Natural killer cell (primary cell): ENCODE data around the gene CEBPG. TPM values are rescaled to one million over a fixed set of nuclear protein-coding genes. Genes with fewer than 3 reads are reported as not detected.

ENCODE experiments used
- ATAC-seq, 3 donors: fragments of 150-1000 bp in 2 of 3; fragments of 200-7000 bp in 1 of 3; cut with Tn5 transposase; 1 replicate in 1 of 3; 2 replicates in 2 of 3; pipeline ENCODE4 v1.10.0; 2021; ENCODE audit warnings: mild to moderate bottlenecking in 2 of 3, moderate library complexity in 2 of 3
- DNase-seq, 2 donors: peaks; one replicate each; pipeline versions ENCODE4 v3.0.0 to v3.0.0-alpha.2; 2013 to 2021; ENCODE audit warnings: mixed read lengths in 1 of 2
- H3K27ac ChIP-seq: one replicate; pipeline ENCODE4 v1.5.1; 2013; ENCODE audit warnings: mild to moderate bottlenecking, low read length
- H3K27me3 ChIP-seq: one replicate; pipeline ENCODE4 v1.6.1; 2013; ENCODE audit warnings: low read length; ENCODE audit not compliant: control insufficient read depth, insufficient read depth
- H3K36me3 ChIP-seq: one replicate; pipeline ENCODE4 v1.6.1; 2013; ENCODE audit warnings: low read length; ENCODE audit not compliant: control insufficient read depth, insufficient read depth
- H3K4me1 ChIP-seq: one replicate; pipeline ENCODE4 v1.6.1; 2013; ENCODE audit warnings: low read length; ENCODE audit not compliant: control insufficient read depth, insufficient read depth
- H3K4me3 ChIP-seq: one replicate; pipeline ENCODE4 v1.5.1; 2013; ENCODE audit warnings: low read length
- H3K9me3 ChIP-seq: one replicate; pipeline ENCODE4 v1.6.1; 2013; ENCODE audit warnings: low read length; ENCODE audit not compliant: control insufficient read depth, insufficient read depth
- H3K27ac Mint-ChIP-seq, 2 donors: one replicate each; pipeline ENCODE4 v1.8.0; 2022; ENCODE audit warnings: mild to moderate bottlenecking in 2 of 2, mixed read lengths in 2 of 2, moderate library complexity in 1 of 2
- H3K27me3 Mint-ChIP-seq, 2 donors: one replicate each; pipeline ENCODE4 v1.8.0; 2022; ENCODE audit warnings: low read depth in 2 of 2, mixed read lengths in 2 of 2
- H3K36me3 Mint-ChIP-seq: one replicate; pipeline ENCODE4 v1.8.0; 2022; ENCODE audit warnings: mixed read lengths
- H3K4me1 Mint-ChIP-seq, 2 donors: one replicate each; pipeline ENCODE4 v1.8.0; 2022; ENCODE audit warnings: mixed read lengths in 2 of 2
- H3K4me3 Mint-ChIP-seq: one replicate; pipeline ENCODE4 v1.8.0; 2022; ENCODE audit warnings: mild to moderate bottlenecking, moderate library complexity, mixed read lengths
- H3K9me3 Mint-ChIP-seq, 2 donors: one replicate each; pipeline ENCODE4 v1.8.0; 2022; ENCODE audit warnings: mixed read lengths in 2 of 2
- CTCF ChIP-seq: fragments of 200-600 bp; IDR thresholded peaks from one replicate; pipeline ENCODE4 v1.8.0; 2022; ENCODE audit warnings: antibody characterized with exemption
- WGBS: methylation state at CpG from one replicate; pipeline ENCODE4 v1.1.7; 2013; ENCODE audit warnings: missing lambda C conversion rate; ENCODE audit not compliant: insufficient coverage; 5-methylcytosine and 5-hydroxymethylcytosine counted together
- intact Hi-C: fragments of 100-400 bp; cut with micrococcal nuclease; formaldehyde crosslinking; loops from one replicate; pipeline ENCODE4 v1.14.2; 2022
- total RNA-seq, 4 donors: library from RNA; stranded (reverse); fragments of 120-200 nt in 1 of 4; gene quantifications; one replicate each; pipeline versions ENCODE4 v1.2.3 to v1.2.4, GENCODE V29; 2013 to 2022

CEBPG gene
- total RNA-seq, 3 donors from 2014 or later (not counting 1 experiment from before 2014, with no cell fraction given), result 22.3 to 28.1 (median 23.9) TPM

GRCh38 chr19:33396701-33397535 lies 23.4 kb downstream of the CEBPG start:
- Histone ChIP-seq H3K9me3 (no peaks in the 10 kb centered on the region), H3K27ac (no peak overlapping the region), H3K4me3 (no peak overlapping the region), H3K27me3 (no peaks in the 10 kb centered on the region), H3K36me3 (no peaks in the 10 kb centered on the region), H3K4me1 (peaks cover 15% of the 10 kb centered on the region)
- no peaks in the 10 kb centered on the region for H3K9me3 Mint-ChIP-seq
- WGBS, result 93% methylated on average over 30 of the region's 30 CpGs
- H3K36me3 Mint-ChIP-seq, result no peaks in the 10 kb centered on the region
- no peak overlapping the region for H3K27ac Mint-ChIP-seq
- DNase-seq (no peak), ATAC-seq (no peak)
- peaks cover 0 to 17% of the 10 kb centered on the region in 2 donors for H3K4me1 Mint-ChIP-seq
- no peaks in the 10 kb centered on the region for H3K27me3 Mint-ChIP-seq
- no peak for TF ChIP-seq CTCF
- H3K4me3 Mint-ChIP-seq, result no peak overlapping the region
- intact Hi-C loops, result no loop called here

GRCh38 chr19:33397536-33398360 lies 24.2 kb downstream of the CEBPG start:
- H3K4me1 ChIP-seq, result peaks cover 15% of the 10 kb centered on the region
- no peak overlapping the region for H3K27ac ChIP-seq
- no peaks in the 10 kb centered on the region for H3K9me3 ChIP-seq
- ATAC-seq, result no peak
- no peak for DNase-seq
- H3K27me3 Mint-ChIP-seq, result no peaks in the 10 kb centered on the region
- no peaks in the 10 kb centered on the region for H3K36me3 Mint-ChIP-seq
- no peaks in the 10 kb centered on the region for H3K36me3 ChIP-seq
- H3K4me3 Mint-ChIP-seq, result no peak overlapping the region
- intact Hi-C loops, result no loop called here
- no peak for TF ChIP-seq CTCF
- H3K27ac Mint-ChIP-seq, result no peak overlapping the region
- no peaks in the 10 kb centered on the region for H3K9me3 Mint-ChIP-seq
- H3K27me3 ChIP-seq, result no peaks in the 10 kb centered on the region
- H3K4me1 Mint-ChIP-seq, result peaks cover 0 to 17% of the 10 kb centered on the region in 2 donors
- WGBS, result 79% methylated on average over 15 of the region's 15 CpGs
- no peak overlapping the region for H3K4me3 ChIP-seq

GRCh38 chr19:33398361-33399060 lies 25.0 kb downstream of the CEBPG start:
- H3K27ac ChIP-seq, result no peak overlapping the region
- TF ChIP-seq CTCF, result no peak
- Mint-ChIP-seq H3K27ac (no peak overlapping the region), H3K9me3 (no peaks in the 10 kb centered on the region), H3K27me3 (no peaks in the 10 kb centered on the region), H3K36me3 (no peaks in the 10 kb centered on the region), H3K4me3 (no peak overlapping the region), H3K4me1 (peaks cover 0 to 16% of the 10 kb centered on the region in 2 donors)
- intact Hi-C loops, result no loop called here
- peaks cover 14% of the 10 kb centered on the region for H3K4me1 ChIP-seq
- WGBS, result 90% methylated on average over 19 of the region's 19 CpGs
- no peak overlapping the region for H3K4me3 ChIP-seq
- H3K27me3 ChIP-seq, result no peaks in the 10 kb centered on the region
- no peak for ATAC-seq
- no peaks in the 10 kb centered on the region for H3K9me3 ChIP-seq
- no peak for DNase-seq
- H3K36me3 ChIP-seq, result no peaks in the 10 kb centered on the region
